Esophagus muscularis mucosa (tissue), 3 donors: ENCODE results near the gene HACE1.

ENCODE experiments used
- POLR2A ChIP-seq: fragments of 450-650 bp; IDR thresholded peaks from one replicate; pipeline ENCODE4 v1.6.1; 2017; ENCODE audit warnings: antibody characterized with exemption, moderate library complexity, mild to moderate bottlenecking, low read depth
- POLR2AphosphoS5 ChIP-seq, 2 donors: sonication (generic); formaldehyde crosslinking; IDR thresholded peaks; one replicate each; pipeline ENCODE4 v1.6.1; 2017; ENCODE audit warnings: antibody characterized with exemption in 2 of 2
- TF ChIP-seq, protein P1 (sequence below), 3 experiments: fragments of 200-600 bp in 2 of 3; fragments of 450-650 bp in 1 of 3; sonication (generic) in 2 of 3; IDR thresholded peaks; one replicate each; pipeline ENCODE4 v1.5.1; 2017 to 2019; ENCODE audit warnings: antibody characterized with exemption in 3 of 3, mild to moderate bottlenecking in 2 of 3, moderate library complexity in 1 of 3

DNA sequence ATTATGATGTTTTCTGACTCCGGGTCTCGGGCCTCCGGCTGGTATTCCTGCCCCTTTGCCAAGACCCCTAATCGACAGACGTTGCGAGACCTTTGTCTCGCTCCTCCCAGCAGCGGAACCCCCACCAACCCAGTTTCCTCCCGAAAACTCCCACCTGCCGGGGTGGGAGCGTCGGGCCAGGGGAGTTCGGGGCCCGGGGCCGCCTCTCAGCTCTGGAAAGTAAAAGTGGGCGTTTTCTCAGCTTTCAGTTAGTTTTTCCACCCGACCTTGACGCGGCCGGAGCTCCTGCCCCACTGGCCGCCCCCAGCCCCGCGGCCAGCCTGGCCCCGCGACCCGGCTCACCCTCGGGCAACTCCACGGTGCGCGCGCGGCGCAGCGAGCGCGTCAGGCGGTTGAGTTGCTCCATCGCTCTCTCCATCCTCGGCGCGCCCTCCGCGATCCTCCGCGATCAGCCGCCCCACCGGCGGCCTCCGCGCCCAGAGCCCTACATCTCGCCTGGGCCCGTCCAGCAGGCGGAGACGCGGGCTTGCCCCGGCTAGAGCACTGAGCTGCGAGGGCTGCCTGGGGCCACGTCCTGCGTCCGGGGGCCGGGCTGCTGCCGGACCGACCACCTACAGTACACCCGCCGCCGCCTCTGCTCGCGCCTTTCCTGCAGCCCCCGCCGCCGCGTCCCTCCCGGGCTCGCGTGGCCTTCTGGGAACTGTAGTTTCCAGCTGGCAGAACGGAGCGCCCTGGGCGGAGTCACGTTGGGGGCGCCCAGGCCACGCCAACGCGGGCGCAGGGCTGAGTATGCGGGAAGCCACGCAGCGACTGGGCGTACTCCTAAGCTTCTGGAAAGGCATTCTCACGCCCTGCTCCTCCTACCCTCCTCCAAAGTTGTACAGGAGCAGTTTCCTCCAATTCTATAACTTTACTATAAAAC is at the start of gene HACE1:
- TF ChIP-seq, protein P1, sequence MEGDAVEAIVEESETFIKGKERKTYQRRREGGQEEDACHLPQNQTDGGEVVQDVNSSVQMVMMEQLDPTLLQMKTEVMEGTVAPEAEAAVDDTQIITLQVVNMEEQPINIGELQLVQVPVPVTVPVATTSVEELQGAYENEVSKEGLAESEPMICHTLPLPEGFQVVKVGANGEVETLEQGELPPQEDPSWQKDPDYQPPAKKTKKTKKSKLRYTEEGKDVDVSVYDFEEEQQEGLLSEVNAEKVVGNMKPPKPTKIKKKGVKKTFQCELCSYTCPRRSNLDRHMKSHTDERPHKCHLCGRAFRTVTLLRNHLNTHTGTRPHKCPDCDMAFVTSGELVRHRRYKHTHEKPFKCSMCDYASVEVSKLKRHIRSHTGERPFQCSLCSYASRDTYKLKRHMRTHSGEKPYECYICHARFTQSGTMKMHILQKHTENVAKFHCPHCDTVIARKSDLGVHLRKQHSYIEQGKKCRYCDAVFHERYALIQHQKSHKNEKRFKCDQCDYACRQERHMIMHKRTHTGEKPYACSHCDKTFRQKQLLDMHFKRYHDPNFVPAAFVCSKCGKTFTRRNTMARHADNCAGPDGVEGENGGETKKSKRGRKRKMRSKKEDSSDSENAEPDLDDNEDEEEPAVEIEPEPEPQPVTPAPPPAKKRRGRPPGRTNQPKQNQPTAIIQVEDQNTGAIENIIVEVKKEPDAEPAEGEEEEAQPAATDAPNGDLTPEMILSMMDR (IDR thresholded peaks at IDR 0.05), result peak in 2 of 3 experiments; percentile 20 to 30
- no peak for TF ChIP-seq POLR2A
- peak; percentile 84 to 90 for TF ChIP-seq POLR2AphosphoS5 (IDR thresholded peaks at IDR 0.05)
